ENCODE results near the gene ATP5PD. TPM values are rescaled to one million over a fixed set of nuclear protein-coding genes. Genes with fewer than 3 reads are reported as not detected.

ATP5PD gene
- total RNA-seq, 4 donors from 2014 or later, result 171 to 241 (median 220) TPM

- Histone ChIP-seq H3K9me3 (no peaks in the 10 kb centered on the region), H3K36me3 (no peaks in the 10 kb centered on the region), H3K27ac (peak overlapping the region in 3 of 4 donors; percentile 83 to 89 (median 85)), H3K4me1 (peaks cover 0 to 59% (median 30%) of the 10 kb centered on the region in 4 donors), H3K4me3 (peak overlapping the region in 3 of 4 donors; percentile 48 to 66 (median 56)), H3K27me3 (no peaks in the 10 kb centered on the region)
- WGBS, 2 donors, result 74 to 77% methylated on average over 12 of the region's 12 CpGs
- TF ChIP-seq EP300 (IDR thresholded peaks at IDR 0.05), result no peak
- no peak for TF ChIP-seq POLR2A (IDR thresholded peaks at IDR 0.05)
- TF ChIP-seq, protein P1, sequence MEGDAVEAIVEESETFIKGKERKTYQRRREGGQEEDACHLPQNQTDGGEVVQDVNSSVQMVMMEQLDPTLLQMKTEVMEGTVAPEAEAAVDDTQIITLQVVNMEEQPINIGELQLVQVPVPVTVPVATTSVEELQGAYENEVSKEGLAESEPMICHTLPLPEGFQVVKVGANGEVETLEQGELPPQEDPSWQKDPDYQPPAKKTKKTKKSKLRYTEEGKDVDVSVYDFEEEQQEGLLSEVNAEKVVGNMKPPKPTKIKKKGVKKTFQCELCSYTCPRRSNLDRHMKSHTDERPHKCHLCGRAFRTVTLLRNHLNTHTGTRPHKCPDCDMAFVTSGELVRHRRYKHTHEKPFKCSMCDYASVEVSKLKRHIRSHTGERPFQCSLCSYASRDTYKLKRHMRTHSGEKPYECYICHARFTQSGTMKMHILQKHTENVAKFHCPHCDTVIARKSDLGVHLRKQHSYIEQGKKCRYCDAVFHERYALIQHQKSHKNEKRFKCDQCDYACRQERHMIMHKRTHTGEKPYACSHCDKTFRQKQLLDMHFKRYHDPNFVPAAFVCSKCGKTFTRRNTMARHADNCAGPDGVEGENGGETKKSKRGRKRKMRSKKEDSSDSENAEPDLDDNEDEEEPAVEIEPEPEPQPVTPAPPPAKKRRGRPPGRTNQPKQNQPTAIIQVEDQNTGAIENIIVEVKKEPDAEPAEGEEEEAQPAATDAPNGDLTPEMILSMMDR (IDR thresholded peaks at IDR 0.05), result no peak
- DNase-seq (ENCODE audit: low spot score in 2 of 2), result no peak
Measured at GRCh38 chr17:75087182-75087557, 40.4 kb upstream of the ATP5PD start.

- WGBS, 2 donors, result 82 to 84% methylated on average over 15 of the region's 15 CpGs
- peaks cover 0 to 56% (median 28%) of the 10 kb centered on the region in 4 donors for H3K4me1 ChIP-seq
- no peak for DNase-seq (ENCODE audit: low spot score in 2 of 2)
- H3K27me3 ChIP-seq, result no peaks in the 10 kb centered on the region
- H3K27ac ChIP-seq, result peak overlapping the region in 2 of 4 donors; percentile 83 to 85
- H3K36me3 ChIP-seq, result no peaks in the 10 kb centered on the region
- H3K9me3 ChIP-seq, result no peaks in the 10 kb centered on the region
- TF ChIP-seq, protein P1 (IDR thresholded peaks at IDR 0.05), result no peak
- TF ChIP-seq EP300 (IDR thresholded peaks at IDR 0.05) (no peak), POLR2A (IDR thresholded peaks at IDR 0.05) (no peak)
- H3K4me3 ChIP-seq, result no peak overlapping the region
Measured at GRCh38 chr17:75086496-75087181, 39.9 kb upstream of the ATP5PD start.

DNA sequence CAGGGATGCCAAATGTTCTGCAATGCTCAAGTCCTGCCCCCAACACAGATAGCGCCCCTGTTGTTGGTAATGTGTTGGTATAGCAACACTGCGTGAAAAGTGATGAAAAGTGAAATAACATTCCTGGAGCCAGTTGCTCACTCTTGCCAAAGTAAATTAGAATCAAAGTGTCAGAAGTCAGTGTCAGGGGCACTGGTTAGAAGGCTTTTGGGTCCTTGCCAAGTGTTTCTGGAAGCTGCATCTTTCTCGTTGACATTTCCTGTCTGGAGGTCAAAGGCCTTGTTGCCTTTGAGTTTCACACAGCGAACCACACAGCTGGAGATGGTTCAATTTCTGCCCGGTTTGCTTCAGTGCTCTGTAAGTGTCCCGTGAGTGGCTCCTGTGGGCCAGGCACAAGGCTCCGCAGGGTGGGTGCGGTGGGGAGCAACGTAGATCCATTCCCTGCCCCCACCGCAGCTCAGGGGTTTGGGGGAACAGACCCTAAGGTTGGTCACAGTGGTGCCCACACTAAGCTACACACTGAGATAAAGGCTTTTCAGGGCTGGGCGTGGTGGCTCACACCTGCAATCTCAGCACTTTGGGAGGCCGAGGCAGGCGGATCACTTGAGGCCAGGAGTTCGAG is 37.4 kb upstream of the ATP5PD start:
- no peak overlapping the region for H3K27ac ChIP-seq
- TF ChIP-seq, protein P1 (IDR thresholded peaks at IDR 0.05), result no peak
- TF ChIP-seq POLR2A (IDR thresholded peaks at IDR 0.05) (no peak), EP300 (IDR thresholded peaks at IDR 0.05) (no peak)
- no peak overlapping the region for H3K4me3 ChIP-seq
- no peaks in the 10 kb centered on the region for H3K9me3 ChIP-seq
- H3K4me1 ChIP-seq, result peaks cover 0 to 52% (median 21%) of the 10 kb centered on the region in 4 donors
- DNase-seq (ENCODE audit: low spot score in 2 of 2), result no peak
- no peaks in the 10 kb centered on the region for H3K27me3 ChIP-seq
- no peaks in the 10 kb centered on the region for H3K36me3 ChIP-seq
- WGBS, 2 donors, result 47 to 56% methylated on average over 13 of the region's 14 CpGs

DNA sequence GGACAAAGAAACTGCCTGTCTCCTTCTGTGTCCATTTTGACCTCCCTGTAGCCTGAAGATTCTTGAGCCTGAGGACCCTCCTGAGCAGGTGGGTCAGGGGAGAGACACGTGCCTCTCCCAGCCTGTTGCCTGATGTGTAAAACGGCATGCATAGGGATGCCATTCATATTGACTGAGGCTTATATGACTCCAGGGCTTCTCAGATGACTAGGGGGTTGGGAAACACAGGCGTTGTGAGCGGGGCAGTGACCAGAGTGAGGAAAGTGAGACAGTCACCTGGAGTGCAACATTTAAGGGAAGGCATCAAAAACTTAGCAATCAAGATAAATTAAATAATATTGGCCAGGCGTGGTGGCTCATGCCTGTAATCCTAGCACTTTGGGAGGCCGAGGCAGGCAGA is 35.9 kb upstream of the ATP5PD start:
- H3K36me3 ChIP-seq, result no peaks in the 10 kb centered on the region
- TF ChIP-seq POLR2A (IDR thresholded peaks at IDR 0.05), result no peak
- TF ChIP-seq, protein P1 (IDR thresholded peaks at IDR 0.05), result no peak
- no peak for TF ChIP-seq EP300 (IDR thresholded peaks at IDR 0.05)
- H3K9me3 ChIP-seq, result no peaks in the 10 kb centered on the region
- peaks cover 0 to 52% (median 24%) of the 10 kb centered on the region in 4 donors for H3K4me1 ChIP-seq
- H3K4me3 ChIP-seq, result no peak overlapping the region
- no peak for DNase-seq (ENCODE audit: low spot score in 2 of 2)
- H3K27me3 ChIP-seq, result no peaks in the 10 kb centered on the region
- WGBS, 2 donors, result 75 to 78% methylated on average over 6 of the region's 6 CpGs
- H3K27ac ChIP-seq, result no peak overlapping the region
